ENCODE measurements around the gene ABCA7.
A peak's percentile ranks its signal among the peaks of the same experiment; 100 is the strongest.

ABCA7 gene

DNA sequence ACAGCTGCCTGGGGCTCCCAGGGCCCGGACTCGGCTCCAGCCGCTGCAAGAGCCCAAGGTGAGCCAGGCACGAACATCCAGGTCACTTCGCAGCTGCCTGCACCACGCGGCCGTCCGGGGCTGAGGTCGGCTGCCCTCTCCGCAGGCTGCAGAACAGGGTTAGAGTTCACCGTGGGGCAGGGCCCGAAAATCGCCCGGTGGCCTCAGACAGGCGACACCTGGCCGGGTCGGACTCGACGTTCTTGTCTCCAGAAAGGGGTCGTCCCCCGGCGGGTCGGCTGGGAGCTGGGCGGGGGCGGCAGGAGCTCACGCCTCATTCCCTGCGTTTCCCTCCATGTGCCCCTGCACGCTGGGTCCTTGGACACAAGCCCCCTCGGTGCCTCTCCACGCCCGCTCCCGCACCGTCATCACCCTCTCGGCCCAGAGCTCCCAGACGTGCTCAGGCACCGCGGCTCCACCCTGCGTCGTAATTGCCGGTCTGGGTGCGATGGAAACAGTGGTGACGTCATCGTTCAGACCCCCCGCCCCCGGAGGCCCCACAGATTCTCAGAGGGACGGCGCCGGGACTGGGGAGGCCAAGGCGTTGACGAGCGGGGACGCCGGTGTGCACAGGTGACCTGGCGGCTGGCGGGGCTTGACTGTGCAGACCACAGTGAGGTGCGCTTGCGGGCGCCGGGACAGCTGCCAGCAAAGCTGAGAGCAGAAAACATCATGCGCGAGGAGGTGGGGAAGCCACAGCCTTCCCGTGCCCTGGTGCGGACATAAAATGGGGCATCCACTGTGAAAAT lies 43.7 kb upstream of the ABCA7 start:
- FAIRE-seq, result no peak
- no peak for TF ChIP-seq POLR2A (IDR thresholded peaks at IDR 0.05; ENCODE audit: low read depth, low read length)
- no peak for DNase-seq (ENCODE audit: insufficient read length, low spot score)

DNA sequence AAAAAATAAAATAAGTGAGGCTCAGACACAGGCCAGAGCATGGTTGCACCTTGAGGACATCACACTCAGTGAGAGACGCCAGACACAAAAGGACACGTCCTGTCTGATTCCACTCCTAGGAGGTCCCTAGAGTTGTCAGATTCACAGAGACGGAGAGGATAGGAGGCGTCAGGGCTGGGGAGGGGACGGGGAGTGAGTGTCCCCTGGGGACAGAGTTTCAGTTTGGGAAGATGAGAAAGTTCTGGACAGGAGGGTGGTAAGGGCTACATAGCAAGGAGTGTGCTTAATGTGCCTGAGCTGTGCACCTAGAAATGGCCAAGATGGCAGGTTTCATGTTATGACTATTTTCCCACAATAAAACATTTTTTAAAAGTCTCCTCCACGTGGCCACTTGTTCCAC lies 41.8 kb upstream of the ABCA7 start:
- DNase-seq (ENCODE audit: insufficient read length, low spot score), result no peak
- FAIRE-seq, result no peak
- no peak for TF ChIP-seq POLR2A (IDR thresholded peaks at IDR 0.05; ENCODE audit: low read depth, low read length)

DNA sequence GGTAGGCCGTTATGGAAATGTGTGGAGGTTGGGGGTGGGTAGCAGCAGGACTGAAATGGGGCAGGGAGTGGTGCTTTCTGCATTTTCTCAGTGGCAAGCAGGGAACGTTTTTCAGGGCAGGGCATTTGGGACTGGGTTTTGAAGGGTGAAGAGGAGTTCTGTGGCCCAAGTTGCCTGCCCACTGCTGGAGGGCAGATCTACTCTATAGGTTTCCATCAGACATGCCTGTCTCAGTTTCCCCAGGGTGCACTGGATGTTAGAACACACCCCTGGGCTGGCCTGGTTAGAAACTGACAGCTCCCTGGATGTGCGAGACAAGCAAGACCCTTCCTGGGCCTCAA lies 40.6 kb upstream of the ABCA7 start:
- DNase-seq (ENCODE audit: insufficient read length, low spot score) (no peak), FAIRE-seq (no peak)
- TF ChIP-seq POLR2A (IDR thresholded peaks at IDR 0.05; ENCODE audit: low read depth, low read length), result no peak

DNA sequence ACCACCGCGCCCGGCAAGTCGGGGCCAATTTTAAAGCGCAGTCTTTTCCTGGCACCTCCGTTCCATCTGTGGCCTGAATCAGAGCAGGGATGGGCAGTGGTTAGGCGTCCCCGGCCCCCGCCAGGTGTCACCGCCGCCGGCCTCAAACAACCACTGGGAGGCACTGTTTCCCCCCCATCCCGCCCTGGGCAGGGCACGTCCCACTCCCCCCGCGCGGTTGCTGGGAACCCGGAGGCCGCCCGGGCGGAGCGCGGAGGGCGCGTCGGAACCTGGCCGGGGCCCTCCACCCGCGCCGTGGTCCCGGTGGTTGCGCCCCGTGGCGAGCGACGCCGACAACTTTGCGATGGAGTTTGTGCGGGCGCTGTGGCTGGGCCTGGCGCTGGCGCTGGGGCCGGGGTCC lies 39.8 kb upstream of the ABCA7 start, which contains the start of gene GRIN3B:
Gene GRIN3B (plus strand): TSS at position 325 of the 400 bp plus-strand sequence. CDS start 19 bp downstream, at position 344.
- FAIRE-seq (no peak), DNase-seq (ENCODE audit: insufficient read length, low spot score) (peak; percentile 58)
- TF ChIP-seq POLR2A (IDR thresholded peaks at IDR 0.05; ENCODE audit: low read depth, low read length), result no peak

DNA sequence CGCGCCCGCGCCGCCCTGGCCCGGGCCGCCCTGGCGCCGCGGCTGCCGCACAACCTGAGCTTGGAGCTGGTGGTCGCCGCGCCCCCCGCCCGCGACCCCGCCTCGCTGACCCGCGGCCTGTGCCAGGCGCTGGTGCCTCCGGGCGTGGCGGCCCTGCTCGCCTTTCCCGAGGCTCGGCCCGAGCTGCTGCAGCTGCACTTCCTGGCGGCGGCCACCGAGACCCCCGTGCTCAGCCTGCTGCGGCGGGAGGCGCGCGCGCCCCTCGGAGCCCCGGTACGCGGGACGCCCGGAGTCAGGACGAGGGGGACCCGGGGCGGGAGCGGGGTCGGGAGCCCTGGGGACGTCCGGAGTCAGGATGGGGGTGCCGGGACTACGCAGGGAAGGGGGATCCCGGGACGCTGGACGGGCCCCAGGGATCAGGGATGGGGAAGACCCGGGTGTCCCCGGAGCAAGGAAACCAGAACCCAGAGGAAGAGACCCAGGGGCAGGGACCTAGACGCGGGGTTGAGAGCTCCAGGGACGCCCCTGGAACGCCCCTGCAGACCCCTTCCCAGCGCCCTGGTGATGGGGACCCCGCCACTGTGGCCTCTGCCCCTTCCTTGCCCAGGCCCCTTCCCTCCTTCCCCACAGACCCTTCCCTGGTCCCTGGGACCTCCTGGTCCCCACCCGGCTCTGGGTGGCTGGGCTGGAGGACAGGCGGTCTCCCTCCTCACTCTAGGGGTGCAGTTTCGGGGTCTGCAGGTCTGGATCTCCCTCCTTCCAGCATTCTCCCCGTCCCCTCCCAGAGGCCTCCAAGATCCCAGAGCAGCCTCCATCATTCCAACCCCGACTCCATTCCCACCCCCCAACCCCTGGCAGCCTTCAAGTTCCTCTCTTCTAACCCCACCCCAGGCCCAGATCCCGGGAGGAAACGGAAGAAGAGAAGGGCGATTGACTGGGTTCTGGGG lies 39.0 kb upstream of the ABCA7 start:
- FAIRE-seq (no peak), DNase-seq (ENCODE audit: insufficient read length, low spot score) (no peak)
- no peak for TF ChIP-seq POLR2A (IDR thresholded peaks at IDR 0.05; ENCODE audit: low read depth, low read length)

DNA sequence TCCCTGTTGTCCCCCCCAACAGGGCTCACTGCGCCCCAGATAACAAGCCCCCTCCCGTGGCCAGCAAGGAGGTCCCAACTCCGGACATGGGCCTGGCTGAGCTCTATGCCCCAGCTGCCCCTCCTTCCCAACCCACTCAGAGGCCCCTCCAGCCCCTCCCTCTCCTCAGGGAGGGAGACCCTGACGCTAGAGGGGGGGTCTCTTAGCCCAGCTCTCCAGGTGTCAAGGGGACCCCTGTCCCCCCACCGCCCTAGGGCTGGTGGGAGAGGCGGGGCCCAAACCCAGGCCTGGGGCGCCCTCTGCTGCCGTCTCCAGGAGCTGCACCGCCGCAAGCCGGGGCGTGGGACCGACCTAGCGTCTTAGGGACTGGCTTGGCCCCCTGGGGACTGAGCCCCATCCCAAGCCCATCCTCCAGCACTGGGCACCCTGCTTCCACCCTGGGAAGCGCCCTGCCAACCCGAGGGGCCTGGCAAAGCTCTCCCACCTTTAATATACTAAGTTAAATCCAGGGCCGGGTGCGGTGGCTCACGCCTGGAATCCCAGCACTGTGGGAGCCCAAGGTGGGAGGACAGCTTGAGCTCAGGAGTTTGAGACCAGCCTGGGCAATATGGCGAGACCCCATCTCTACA lies 38.3 kb upstream of the ABCA7 start:
- DNase-seq (ENCODE audit: insufficient read length, low spot score) (peak; percentile 85), FAIRE-seq (no peak)
- TF ChIP-seq POLR2A (IDR thresholded peaks at IDR 0.05; ENCODE audit: low read depth, low read length), result no peak

DNA sequence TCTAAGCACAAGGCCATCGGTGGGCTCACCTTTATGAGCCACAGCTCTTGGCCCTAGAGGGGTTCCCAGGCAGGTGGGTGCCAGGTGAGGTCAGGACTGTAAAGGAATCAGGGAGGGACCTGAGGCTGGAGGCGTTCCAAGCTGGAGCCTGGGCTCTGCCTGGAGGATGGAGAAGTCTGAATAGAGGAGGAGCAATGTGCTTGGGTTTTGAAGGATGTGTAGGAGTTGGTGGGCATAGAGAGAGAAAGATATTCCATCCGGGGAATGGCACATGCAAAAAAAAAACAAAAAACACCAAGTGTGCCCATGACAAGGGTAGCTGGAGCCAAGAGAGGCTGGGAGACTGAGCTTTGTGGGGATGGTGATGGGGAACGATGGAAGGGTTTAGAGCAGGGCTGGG lies 37.3 kb upstream of the ABCA7 start:
- TF ChIP-seq POLR2A (IDR thresholded peaks at IDR 0.05; ENCODE audit: low read depth, low read length), result no peak
- no peak for FAIRE-seq

DNA sequence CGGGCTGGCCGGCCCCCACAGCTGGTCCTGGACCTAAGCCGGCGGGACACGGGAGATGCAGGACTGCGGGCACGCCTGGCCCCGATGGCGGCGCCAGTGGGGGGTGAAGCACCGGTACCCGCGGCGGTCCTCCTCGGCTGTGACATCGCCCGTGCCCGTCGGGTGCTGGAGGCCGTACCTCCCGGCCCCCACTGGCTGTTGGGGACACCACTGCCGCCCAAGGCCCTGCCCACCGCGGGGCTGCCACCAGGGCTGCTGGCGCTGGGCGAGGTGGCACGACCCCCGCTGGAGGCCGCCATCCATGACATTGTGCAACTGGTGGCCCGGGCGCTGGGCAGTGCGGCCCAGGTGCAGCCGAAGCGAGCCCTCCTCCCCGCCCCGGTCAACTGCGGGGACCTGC lies 36.6 kb upstream of the ABCA7 start:
- no peak for FAIRE-seq
- DNase-seq (ENCODE audit: insufficient read length, low spot score), result no peak
- TF ChIP-seq POLR2A (IDR thresholded peaks at IDR 0.05; ENCODE audit: low read depth, low read length), result no peak

More for the DNA sequence above, 37.3 kb upstream of the ABCA7 start:
- no peak for DNase-seq (ENCODE audit: insufficient read length, low spot score)

DNA sequence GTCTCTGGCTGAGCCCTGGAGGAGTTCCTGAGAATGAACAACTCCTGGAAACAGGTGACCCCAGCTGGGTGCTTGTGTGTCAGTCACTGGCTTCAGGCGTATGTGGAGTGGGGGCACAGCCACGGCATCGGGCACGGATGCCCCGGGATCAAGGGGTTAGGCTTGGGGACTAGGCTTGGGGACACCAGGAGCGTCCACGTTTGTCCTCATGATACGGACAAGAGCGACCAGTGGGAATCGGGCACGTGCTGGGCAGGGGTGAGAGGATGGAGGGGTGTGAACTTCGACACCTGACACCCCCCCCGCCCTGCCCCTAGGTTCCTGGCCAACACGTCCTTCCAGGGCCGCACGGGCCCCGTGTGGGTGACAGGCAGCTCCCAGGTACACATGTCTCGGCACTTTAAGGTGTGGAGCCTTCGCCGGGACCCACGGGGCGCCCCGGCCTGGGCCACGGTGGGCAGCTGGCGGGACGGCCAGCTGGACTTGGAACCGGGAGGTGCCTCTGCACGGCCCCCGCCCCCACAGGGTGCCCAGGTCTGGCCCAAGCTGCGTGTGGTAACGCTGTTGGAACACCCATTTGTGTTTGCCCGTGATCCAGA lies 35.6 kb upstream of the ABCA7 start:
- no peak for FAIRE-seq
- TF ChIP-seq POLR2A (IDR thresholded peaks at IDR 0.05; ENCODE audit: low read depth, low read length), result no peak
- no peak for DNase-seq (ENCODE audit: insufficient read length, low spot score)

DNA sequence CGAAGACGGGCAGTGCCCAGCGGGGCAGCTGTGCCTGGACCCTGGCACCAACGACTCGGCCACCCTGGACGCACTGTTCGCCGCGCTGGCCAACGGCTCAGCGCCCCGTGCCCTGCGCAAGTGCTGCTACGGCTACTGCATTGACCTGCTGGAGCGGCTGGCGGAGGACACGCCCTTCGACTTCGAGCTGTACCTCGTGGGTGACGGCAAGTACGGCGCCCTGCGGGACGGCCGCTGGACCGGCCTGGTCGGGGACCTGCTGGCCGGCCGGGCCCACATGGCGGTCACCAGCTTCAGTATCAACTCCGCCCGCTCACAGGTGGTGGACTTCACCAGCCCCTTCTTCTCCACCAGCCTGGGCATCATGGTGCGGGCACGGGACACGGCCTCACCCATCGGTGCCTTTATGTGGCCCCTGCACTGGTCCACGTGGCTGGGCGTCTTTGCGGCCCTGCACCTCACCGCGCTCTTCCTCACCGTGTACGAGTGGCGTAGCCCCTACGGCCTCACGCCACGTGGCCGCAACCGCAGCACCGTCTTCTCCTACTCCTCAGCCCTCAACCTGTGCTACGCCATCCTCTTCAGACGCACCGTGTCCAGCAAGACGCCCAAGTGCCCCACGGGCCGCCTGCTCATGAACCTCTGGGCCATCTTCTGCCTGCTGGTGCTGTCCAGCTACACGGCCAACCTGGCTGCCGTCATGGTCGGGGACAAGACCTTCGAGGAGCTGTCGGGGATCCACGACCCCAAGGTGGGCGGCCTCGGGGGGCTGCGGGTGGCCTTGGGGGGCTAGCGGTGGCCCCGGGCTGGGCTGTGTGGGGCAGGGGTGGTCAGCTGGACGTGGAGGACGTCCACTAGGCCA lies 34.9 kb upstream of the ABCA7 start:
- DNase-seq (ENCODE audit: insufficient read length, low spot score) (no peak), FAIRE-seq (no peak)
- TF ChIP-seq POLR2A (IDR thresholded peaks at IDR 0.05; ENCODE audit: low read depth, low read length), result no peak

DNA sequence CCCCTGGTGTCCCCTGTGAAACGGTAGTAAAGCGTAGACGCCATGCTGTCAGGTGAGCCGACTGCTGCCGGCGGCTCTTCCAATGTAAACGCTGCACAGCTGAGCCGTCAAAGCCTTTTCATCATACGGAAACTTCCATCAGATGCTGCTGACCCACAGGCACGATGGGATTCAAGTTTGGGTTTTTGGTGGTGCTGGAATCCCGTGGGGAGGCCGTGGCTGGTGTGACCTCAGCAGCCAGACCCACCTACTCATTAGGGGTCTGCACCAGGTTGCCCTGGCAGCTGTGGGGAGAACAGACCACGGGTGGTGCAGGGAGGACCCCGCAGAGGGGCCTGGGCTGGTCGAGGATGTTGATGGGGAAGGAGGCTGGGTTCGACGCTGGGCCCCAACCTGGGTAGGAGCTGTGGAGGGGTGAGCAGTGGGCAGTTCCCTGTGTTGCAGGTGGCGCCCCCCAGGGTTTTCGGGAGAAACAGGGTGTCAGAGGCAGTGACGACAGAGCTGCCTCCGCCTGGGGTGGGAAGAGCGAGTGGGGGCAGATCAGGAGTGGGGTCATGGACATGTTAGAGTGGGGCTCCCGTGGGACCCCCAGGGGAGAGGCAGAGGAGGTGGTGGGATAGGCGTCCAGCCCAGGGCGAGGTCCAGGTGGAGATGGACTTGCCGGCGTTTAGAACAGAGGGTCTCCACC lies 33.1 kb upstream of the ABCA7 start:
- DNase-seq (ENCODE audit: insufficient read length, low spot score) (no peak), FAIRE-seq (no peak)
- TF ChIP-seq POLR2A (IDR thresholded peaks at IDR 0.05; ENCODE audit: low read depth, low read length), result no peak
